NB4 (cell line): ENCODE measurements around the gene CMC1.

Experiments used
- DNase-seq: peaks from one replicate; pipeline ENCODE4 v3.0.0; 2010; ENCODE audit warnings: low read depth
- H3K4me3 ChIP-seq: one replicate; pipeline ENCODE4 v1.5.1; 2011; ENCODE audit warnings: mild to moderate bottlenecking, low read depth, low read length, moderate library complexity
- MYC ChIP-seq: IDR thresholded peaks from 2 replicates; pipeline ENCODE4 v1.6.1; 2011; ENCODE audit warnings: low read depth, low read length
- POLR2A ChIP-seq: IDR thresholded peaks from 2 replicates; pipeline ENCODE4 v1.6.1; 2011; ENCODE audit warnings: mild to moderate bottlenecking; ENCODE audit not compliant: insufficient read length; ENCODE audit errors: extremely low read depth
- TF ChIP-seq, protein P1 (sequence below): IDR thresholded peaks from 2 replicates; pipeline ENCODE4 v1.6.1; 2011; ENCODE audit warnings: low read depth, low read length
- TF ChIP-seq, protein P2 (sequence below): IDR thresholded peaks from one replicate; pipeline ENCODE4 v1.5.1; 2012; ENCODE audit warnings: low read depth, low read length

CMC1 gene

DNA sequence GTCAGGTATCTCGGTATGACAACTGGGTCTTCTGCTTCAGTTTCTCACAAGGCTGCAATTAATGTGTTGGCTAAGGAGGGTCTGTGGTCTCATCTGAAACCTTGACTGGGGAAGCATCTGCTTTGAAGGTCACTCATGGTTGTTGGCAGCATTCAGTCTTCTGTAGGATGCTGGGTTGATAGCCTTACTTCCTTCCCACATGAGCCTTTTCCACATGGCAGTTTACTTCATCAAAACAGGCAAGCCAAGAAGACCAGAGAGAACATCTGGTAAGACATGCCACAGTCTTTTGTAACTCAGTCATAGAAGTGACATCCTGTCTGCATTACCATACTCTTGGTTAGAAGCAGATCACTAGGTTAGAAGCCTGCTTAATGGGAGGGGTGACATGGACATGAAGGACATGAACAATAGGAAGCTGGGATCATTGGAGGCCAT is 49.5 kb downstream of the CMC1 start:
- DNase-seq: no peak
- no peak overlapping the region for H3K4me3 ChIP-seq
- TF ChIP-seq, protein P1, sequence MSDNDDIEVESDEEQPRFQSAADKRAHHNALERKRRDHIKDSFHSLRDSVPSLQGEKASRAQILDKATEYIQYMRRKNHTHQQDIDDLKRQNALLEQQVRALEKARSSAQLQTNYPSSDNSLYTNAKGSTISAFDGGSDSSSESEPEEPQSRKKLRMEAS: no peak
- TF ChIP-seq, protein P2, sequence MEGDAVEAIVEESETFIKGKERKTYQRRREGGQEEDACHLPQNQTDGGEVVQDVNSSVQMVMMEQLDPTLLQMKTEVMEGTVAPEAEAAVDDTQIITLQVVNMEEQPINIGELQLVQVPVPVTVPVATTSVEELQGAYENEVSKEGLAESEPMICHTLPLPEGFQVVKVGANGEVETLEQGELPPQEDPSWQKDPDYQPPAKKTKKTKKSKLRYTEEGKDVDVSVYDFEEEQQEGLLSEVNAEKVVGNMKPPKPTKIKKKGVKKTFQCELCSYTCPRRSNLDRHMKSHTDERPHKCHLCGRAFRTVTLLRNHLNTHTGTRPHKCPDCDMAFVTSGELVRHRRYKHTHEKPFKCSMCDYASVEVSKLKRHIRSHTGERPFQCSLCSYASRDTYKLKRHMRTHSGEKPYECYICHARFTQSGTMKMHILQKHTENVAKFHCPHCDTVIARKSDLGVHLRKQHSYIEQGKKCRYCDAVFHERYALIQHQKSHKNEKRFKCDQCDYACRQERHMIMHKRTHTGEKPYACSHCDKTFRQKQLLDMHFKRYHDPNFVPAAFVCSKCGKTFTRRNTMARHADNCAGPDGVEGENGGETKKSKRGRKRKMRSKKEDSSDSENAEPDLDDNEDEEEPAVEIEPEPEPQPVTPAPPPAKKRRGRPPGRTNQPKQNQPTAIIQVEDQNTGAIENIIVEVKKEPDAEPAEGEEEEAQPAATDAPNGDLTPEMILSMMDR: no peak
- TF ChIP-seq MYC: no peak
- TF ChIP-seq POLR2A: no peak

GRCh38 chr3:28291577-28291976 is 50.2 kb downstream of the CMC1 start:
- TF ChIP-seq, protein P1: no peak
- TF ChIP-seq POLR2A (no peak), MYC (no peak)
- TF ChIP-seq, protein P2: no peak
- no peak for DNase-seq
- no peak overlapping the region for H3K4me3 ChIP-seq

- DNase-seq: no peak
- TF ChIP-seq, protein P2: no peak
- no peak for TF ChIP-seq MYC
- no peak for TF ChIP-seq POLR2A
- TF ChIP-seq, protein P1: no peak
- no peak overlapping the region for H3K4me3 ChIP-seq
Measured at GRCh38 chr3:28292622-28293021, 51.2 kb downstream of the CMC1 start.

DNA sequence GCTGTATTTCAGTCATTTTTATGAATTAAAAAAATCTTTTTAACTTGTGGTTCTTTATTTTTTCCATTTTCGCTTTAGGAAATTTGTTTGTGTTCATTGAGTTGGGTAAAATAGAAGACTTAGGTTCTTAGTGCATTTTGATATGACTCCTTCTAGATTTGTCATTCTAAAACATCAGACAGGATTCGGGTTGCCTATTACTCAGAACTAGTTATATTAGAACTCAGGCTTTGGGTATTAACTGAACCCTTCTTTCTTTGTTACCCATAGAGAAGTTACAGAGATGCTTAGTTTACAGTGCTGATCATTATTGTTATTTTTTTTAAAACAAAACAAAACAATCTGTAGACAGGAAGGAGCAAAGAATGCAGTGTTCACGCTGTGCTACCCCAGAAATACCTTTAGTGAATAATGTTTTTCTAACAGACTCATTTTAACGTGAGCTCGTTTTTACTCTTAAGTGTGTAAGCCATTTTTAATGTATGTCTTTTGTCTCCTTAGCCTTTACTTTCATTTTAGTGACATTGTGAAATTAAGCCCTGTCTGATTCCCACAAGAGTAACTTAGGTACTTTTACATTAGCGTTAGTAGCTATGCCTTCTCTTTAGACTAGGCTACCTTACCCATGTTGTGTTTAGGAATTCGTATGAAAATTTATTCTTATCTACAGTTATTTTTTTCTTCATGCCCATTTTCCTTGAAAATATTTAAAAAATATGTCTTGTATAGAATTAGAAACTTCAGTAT is 53.4 kb downstream of the CMC1 start:
- no peak for DNase-seq
- H3K4me3 ChIP-seq: no peak overlapping the region
- TF ChIP-seq POLR2A (no peak), MYC (no peak)
- TF ChIP-seq, protein P2: no peak
- TF ChIP-seq, protein P1: no peak

DNA sequence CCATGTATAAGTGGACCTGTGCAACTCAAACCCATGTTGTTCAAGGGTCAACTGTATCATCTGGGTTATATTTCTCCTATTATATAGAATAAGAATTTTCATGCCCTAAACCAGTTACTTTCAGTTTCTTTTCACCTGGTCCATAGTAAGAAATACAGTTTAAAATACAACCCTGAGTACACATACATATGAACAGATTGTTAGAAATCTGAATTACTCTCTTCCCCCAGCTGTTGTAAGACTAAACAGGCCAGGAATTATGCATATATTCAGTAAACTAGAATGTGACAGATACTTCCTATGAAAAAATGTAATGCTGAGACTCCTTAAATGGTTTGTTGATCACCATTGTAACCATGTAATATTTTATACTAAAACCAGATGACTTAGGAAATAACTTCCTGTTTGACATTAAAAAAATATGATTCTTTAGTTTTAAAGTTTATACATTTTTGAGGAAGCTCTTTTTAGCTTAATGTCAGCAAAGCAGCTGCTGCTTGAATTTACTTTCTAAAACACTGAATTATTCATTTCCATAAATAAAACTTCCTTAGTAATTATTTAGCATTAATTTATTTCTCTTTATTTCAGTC is 54.6 kb downstream of the CMC1 start:
- no peak for DNase-seq
- TF ChIP-seq, protein P2: no peak
- TF ChIP-seq, protein P1: no peak
- TF ChIP-seq MYC (no peak), POLR2A (no peak)
- H3K4me3 ChIP-seq: no peak overlapping the region
